ENCODE results near the gene HHIPL1.

The HHIPL1 gene

DNA sequence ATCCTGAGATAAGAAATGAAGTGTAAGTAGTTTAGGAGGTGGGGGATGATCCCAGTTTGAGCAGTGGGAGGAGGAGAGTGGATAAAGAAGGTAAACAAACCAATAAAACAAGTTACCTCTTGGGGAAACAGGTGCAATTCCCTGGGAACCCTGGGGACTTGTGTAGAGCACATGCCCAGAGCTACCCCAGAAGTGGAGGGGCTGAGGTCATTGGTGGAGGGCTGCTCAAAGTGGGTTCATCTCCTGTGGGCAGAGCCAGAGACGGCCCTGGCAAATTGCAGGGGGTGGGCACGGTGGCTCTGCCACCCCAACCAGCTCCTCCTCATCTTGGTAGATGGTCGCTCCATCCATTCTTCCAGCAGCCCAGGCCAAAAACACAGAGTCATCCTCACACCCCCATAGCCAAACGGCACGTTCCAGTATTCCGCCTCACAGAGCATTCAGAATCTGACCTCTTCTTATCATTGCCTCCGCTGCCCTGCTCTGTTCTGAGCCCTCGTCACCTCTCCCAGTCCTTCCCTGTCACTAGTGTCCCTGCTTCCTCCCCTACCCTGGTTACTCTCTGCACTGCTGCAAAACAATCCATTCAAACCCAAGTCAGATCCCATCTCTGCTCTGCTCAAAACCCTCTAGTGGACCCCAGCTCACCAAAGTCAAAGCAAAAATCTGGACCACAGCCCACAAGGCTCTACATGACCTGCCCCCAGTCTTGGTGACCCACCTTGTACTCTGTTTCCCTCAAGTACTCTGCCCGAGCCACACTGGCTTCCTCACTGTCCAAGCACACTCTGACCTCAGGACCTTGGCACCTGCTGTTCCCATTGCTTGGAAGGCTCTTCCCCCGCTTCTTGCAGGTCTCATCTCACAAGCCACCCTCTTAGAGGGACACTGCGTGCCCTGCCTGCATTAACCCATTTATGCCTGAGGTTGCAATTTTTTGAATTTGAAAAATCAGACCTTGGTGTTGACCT lies 44.6 kb downstream of the HHIPL1 start:
- DNase-seq (ENCODE audit: low read depth), result no peak

DNA sequence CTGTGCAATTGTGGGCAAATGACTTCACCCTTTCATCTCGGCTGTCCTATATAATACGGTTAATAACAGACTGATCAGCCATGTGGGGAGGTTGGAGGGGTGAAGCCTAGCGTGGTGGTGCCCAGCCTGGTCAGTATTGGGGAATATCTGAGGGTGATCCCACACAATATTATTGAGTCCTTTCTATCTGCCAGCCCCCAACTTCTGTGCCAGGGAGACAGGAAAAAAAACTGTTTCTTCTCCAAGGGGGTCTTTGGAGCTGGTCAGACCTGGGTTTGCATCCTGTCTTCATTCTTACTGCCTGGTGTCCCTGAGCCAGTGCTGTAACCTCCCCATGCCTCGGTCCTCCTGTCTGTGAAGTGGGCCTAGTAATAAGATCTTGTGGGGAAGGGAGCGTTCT lies 45.7 kb downstream of the HHIPL1 start:
- no peak for DNase-seq (ENCODE audit: low read depth)

DNA sequence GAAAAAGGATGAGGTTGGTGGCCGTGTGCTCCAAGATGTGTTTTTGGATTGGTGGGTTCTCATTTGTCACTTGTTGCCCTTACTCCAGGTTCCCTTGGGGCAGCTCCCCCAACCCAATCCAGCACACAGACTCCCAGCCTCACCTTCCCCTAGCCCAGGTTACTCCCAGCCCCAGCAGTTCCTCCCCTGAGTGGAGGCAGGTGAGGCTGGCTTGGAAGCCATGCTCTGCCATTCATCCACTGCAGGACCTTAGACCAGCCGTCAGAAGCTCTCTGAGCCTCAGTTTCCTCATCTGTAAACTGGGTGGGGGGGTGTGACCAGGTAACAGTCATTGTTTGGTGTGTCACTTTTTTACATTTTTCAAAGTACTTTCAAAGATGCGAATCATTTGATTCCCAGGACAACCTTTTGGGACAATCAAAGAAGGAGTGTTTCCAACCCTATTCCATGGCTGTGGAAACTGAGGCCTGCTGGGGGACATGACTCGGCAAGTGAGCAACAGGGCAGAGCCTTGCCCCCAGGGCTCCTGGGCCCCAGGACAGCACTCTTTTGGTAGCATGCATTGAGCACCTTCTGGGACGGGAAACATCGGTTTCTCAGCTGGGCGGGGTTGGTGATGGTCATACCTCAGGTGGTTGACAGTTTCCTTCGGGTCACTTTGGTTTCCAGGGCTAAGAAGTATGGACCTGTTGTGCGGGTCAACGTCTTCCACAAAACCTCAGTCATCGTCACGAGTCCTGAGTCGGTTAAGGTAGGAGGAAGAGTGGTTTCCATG lies 46.4 kb downstream of the HHIPL1 start:
- DNase-seq (ENCODE audit: low read depth), result no peak

DNA sequence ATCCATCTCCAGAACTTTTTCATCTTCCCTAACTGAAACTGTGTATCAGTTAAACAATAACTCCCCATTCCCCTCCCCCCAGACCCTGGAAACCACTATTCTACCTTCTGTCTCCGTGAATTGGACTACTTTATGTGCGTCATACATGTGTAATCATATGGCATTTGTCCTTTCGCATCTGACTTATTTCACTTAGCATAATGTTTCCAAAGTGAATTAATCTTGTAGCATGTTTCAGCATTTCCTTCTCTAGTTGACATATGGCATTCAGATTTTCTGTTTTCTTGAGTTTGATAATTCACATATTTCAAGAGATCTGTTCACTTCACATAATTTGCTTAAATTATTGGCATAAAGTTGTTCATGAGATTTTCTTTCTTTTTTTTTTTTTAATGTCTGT lies 49.0 kb downstream of the HHIPL1 start:
- DNase-seq (ENCODE audit: low read depth), result no peak

DNA sequence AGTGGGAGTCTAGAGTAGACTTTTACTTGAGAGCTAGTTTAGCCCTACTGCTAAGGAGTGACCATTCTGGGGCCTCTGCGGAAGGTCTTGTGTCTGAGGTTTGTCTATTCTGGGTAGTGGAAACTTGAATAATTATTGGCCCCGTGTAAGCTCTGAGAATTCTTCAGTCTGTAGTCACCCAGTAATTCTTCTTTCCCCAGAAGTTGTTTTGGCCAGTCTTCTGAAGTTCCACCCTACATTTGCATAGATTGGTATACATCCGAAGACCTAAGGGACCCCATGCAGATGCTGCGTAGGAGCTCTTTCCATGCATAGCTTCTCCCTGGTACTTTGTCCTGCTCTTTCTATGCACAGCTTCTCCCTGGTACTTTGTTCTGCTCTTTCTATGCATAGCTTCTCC lies 52.0 kb downstream of the HHIPL1 start:
- DNase-seq (ENCODE audit: low read depth), result no peak

DNA sequence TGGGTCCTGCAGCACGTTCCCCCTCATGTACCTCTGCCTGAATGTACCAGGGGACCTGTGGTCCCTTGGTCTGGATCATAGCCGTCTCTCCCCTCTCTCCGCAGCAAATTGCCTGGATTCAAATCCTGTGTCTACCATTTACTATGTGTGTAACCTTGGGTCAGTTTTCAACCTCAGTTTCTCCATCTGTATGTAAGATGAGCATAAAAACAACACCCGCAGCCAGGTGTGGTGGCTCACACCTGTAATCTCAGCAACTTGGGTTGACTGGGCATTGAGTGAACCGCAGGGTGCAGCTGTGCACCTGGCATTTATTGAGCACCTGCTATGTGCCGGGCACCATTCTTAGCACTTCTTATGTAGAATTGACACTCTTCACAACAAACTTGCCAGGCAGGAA lies 53.3 kb downstream of the HHIPL1 start:
- no peak for DNase-seq (ENCODE audit: low read depth)

DNA sequence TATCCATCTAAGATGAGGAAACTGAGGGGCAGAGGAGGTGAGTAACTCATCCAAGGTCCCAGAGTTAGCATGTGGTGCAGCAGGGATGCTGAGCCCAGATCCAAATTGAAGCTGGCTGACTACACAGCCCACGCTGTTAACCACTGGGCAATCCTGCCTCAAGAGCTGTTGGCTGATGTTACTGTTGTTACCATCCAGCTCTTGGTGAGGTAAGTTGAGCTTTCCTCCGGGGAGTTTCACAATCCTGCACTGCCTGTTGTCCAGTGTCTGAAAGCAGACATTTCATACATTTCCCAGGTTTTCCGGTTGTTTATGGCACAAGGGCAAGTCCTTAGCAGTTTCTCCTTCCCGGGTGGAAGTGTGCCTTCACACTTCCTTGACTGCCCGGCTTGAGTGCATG lies 53.7 kb downstream of the HHIPL1 start:
- DNase-seq (ENCODE audit: low read depth), result no peak

DNA sequence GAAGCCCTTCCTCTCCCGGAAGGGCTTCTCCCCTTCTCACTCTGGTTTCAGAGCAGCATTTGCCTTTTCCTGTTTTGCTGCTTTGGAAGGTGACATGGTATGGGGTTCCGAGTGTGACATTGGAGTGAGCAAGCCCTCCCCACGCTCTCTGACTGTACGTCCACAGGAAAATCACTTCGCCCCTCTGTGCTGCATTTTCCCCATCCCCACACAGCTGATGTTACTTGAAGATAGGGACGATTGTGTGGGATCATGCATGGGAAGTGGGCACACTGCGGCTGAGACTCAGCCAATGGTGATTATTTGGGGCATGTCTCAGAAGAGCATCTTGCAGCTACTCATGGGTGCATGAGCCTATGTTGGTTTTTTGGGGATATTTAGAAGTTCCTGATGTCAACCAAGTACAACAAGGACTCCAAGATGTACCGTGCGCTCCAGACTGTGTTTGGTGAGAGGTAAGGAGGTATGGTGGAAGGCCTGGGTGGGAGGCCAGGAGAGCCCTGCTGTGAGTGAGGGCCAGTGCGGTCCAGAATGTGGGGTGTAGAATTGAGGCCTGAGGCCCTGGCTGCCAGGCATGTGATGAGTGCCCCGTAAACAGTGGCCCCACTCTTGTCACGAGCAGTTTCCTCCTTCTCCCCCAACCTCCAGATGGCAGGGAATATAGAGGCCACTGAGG lies 54.3 kb downstream of the HHIPL1 start:
- no peak for DNase-seq (ENCODE audit: low read depth)

DNA sequence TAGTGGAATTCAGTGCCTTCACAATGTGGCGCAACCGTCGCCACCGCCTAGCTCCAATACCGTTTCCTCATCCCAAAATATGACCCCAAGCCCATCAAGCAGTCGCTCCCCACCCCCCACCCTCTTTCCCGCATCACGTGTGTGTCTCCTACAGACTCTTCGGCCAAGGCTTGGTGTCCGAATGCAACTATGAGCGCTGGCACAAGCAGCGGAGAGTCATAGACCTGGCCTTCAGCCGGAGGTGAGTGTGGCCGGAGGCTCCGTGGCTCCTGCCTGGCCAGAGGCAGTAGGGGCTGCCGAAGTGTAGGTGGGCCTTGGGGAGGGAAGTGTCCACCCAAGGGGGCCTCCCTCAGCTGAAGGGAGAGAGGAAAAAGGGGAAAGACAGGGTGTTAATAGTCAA lies 54.9 kb downstream of the HHIPL1 start:
- DNase-seq (ENCODE audit: low read depth), result no peak

DNA sequence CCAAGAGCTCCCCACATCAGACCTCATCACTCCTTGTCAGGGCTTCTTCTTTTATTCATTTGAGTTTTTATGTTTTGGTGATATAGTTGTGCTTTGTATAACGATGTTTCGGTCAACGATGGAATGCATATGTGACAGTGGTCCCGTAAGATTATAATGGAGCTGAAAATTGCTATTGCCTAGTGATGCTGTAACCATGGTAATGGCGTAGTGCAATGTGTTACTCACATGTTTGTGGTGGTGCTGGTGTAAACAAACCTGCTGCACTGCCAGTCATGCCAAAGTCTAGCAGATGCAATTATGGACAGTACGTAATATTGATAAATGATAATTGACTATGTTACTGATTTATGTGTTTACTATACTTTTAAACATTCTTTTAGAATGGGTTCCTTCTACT lies 55.5 kb downstream of the HHIPL1 start:
- DNase-seq (ENCODE audit: low read depth), result no peak

DNA sequence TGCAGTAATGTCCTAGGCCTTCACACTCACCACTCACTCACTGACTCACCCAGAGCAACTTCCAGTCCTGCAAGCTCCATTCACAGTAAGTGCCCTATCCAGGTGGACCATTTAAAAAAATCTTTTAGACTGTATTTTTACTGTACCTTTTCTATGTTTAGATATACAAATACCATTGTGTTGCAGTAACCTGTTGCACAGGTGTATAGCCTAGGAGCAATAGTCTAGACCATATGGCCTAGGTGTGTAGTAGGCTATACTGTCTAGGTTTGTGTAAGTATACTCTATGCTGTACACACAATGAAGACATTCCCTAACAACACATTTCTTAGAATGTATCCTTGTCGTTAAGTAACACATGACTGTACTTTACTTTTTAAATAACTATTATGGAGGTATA lies 56.3 kb downstream of the HHIPL1 start:
- no peak for DNase-seq (ENCODE audit: low read depth)

DNA sequence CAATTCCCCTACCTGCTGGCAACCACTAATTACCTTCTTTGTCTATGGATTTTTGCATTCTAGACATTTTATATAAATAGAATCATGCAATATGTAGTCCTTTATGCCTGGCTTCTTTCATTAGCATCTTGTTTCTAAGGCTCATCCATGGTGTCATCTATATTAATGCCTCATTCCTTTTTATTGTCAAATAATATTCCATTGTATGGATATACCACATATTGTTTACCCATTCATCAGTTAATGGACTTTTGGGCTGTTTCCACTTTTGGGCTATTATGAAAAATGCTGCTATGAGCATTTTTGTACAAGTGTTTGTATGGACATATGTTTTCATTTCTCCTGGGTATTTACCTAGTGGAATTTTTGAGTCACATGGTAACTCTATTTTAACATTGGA lies 57.2 kb downstream of the HHIPL1 start:
- DNase-seq (ENCODE audit: low read depth), result no peak

DNA sequence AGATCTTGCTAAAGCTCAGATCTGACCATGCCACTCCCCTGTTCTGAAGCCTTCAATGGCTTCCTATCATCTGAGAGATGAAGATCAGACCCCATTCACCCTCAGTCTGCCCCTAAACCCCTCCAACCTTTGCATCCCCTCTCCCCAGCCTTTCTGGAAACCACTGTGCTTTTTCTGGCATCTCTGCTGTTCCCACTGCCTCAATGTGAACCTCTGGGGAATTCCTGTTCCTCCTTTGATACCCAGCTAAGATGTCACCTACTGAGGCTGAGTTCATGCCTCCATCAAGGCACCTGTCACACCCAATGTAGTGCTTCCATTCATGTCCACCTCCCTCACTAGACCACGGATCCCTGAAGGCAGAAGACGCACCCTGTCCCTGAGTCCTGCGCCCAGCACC lies 58.5 kb downstream of the HHIPL1 start:
- DNase-seq (ENCODE audit: low read depth), result no peak

DNA sequence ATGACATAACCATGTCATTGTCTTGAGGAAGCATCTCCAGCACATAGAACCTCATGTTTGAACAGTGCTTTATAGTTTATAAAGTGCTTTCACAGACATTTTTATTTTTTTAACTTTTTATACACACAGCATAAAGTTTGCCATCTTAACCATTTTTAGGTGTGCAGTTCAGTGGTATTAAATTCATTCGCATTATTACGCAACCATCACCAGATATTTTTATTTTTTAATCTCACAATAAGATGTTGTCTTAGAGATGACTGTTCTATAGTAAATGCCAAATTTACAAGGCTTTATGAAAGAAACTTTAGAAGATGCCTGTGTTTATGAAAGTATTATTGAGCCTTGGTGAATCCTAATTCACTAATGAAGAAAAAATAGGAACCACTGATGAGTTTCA lies 59.1 kb downstream of the HHIPL1 start:
- no peak for DNase-seq (ENCODE audit: low read depth)

DNA sequence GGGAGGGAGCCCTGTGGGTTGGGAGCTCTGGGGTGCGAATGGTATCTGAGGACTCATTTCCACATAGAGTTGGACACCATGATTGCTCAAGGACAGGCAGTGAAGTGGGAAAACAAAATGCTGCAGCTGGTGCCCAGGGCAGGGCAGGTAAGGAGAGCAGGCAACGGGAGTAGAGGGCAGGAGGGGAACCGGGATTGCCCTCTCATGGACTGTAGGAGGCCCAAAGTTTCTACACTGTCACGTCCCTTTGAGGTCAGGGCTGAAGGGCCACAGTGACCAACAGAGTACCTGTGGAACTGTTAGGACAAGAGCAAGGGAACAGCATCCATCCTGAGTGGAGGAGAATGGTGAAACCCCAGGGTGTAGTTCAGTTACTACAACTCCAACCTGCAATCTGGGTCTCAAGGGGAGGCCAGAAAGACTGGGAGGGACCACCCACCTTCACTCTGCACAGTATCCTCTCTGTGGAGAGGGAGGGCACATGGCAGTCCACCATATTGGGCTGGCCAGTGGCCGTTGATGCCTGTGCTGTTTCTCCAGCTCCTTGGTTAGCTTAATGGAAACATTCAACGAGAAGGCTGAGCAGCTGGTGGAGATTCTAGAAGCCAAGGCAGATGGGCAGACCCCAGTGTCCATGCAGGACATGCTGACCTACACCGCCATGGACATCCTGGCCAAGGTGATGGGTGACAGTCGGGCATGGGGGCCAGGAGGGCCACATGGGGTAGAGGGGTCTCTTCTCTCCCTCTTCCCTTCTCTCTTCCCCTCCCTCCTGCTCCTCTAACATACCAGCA lies 61.4 kb downstream of the HHIPL1 start:
- DNase-seq (ENCODE audit: low read depth), result no peak

DNA sequence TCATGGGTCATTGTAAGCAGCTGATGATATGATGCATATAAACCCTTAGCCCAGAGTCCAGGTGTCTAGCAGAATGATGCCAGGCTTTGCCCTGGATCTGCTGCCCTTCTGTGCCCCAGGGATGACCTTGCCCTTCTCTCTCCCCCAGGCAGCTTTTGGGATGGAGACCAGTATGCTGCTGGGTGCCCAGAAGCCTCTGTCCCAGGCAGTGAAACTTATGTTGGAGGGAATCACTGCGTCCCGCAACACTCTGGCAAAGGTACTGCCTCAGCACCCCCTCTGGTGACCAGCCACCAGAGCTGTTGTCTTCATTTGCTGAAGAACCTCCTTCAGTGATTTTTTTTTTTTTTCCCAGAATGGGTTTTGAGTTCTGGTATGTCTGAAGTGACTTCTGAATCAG lies 62.5 kb downstream of the HHIPL1 start:
- DNase-seq (ENCODE audit: low read depth), result no peak

DNA sequence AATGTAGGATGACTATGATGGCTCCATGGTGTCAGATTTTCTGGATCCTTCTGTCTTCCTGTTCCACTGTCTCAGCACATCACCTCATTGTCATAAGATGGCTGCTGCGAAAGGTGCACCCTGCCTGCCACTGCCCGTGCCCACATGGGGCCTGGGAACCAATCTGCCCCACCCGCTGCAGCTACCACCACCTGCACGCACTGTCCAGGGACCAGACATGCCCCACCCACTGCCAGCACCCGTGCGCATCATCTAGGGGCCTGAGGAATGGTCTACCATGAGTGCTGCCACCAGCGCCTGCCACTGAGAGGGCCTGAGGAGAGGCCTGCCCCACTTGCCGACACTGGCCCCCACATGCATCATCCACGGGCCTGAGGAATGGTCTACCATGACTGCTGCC lies 63.0 kb downstream of the HHIPL1 start:
- DNase-seq (ENCODE audit: low read depth), result no peak

DNA sequence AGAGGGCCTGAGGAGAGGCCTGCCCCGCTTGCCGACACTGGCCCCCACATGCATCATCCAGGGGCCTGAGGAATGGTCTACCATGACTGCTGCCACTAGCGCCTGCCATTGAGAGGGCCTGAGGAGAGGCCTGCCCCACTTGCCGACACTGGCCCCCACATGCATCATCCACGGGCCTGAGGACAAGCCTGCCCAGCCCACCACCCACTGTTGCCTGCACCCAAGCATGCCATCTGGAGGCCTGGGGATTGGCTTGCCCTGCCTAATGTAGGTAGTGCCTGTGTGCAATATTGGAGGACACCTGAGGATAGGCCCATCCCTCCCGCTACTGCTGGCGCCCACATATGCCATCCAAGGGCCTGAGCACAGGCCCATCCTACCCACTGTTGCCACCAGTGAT lies 63.5 kb downstream of the HHIPL1 start:
- no peak for DNase-seq (ENCODE audit: low read depth)

DNA sequence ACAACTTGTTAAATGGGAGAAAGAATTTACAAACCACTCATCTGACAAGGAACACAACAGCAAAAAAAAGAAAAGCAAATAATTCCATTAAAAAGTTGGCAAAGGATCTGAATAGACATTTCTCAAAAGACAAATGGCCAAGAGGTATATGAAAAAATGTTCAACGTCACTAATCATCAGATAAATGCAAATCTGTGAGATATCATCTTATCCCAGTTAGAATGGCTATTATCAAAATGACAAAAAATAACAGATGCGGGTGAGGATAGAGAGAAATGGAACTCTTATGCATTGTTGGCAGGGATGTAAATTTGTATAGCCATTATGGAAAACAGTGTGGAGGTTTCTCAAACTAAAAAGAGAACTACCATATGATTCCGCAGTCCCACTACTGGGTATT lies 69.0 kb downstream of the HHIPL1 start:
- no peak for DNase-seq (ENCODE audit: low read depth)

DNA sequence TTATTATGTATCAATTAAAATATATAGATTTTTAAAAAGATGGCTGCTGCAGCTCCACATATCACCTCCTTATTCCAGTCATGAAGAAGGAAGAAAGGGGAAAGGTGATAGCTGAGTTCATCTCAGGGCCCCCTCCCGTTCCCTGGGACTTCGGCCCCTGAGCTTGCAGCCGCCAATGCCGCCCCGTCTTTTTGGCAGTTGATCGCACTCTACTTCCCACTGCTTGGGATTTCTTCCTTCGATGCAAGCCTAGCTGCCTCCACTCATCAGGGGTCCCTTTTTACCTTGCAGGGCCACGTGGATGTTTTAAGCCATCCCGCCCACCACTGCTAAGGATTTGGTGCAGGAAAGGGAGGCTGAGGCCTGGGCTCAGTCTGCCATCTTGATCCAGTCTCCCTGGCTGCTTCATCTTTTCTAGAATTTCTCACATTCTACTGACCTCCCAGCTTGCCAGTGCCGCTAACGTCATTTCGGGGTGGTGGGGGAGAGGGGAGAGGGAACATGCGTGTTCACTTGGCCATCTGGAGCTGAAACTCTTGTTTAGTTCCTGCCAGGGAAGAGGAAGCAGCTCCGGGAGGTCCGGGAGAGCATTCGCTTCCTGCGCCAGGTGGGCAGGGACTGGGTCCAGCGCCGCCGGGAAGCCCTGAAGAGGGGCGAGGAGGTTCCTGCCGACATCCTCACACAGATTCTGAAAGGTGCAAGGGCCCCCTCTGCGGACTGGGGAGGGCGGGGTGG lies 70.5 kb downstream of the HHIPL1 start:
- DNase-seq (ENCODE audit: low read depth), result no peak
